Endothelial cell of umbilical vein (primary cell): ENCODE data around the gene ANO9. TPM values are rescaled to one million over a fixed set of nuclear protein-coding genes. Genes with fewer than 3 reads are reported as not detected.

Experiments used
- BruUV-seq: library from RNA; stranded (reverse); fragments of 400-500 nt; replicated peaks from 2 replicates; lab custom pipeline; 2021; lab: Mats Ljungman, UMichigan
- CTCF ChIA-PET: fragments of 300-600, 350-600 bp; sonication (Branson Sonifier 250); formaldehyde crosslinking; loops from one replicate; lab custom pipeline; 2021; ENCODE audit warnings: antibody characterized with exemption, inconsistent platforms; lab: Charles Lee
- POLR2A ChIA-PET: fragments of 300-600, 350-600 bp; sonication (Branson Sonifier 250); formaldehyde crosslinking; loops from one replicate; lab custom pipeline; 2021; ENCODE audit warnings: antibody characterized with exemption, inconsistent platforms; lab: Charles Lee
- DNase-seq: peaks from one replicate; pipeline ENCODE4 v3.0.0-alpha.2; 2011; ENCODE audit warnings: low read depth, low spot score
- FAIRE-seq: peaks from 2 replicates; lab custom pipeline; 2011; peaks lifted over from hg19 to GRCh38; lab: Jason Lieb, UNC
- H2AFZ ChIP-seq: 2 replicates; pipeline ENCODE4 v1.6.0; 2012; ENCODE audit warnings: low read depth, low read length, control low read depth, inconsistent platforms
- H3K27ac ChIP-seq: 2 replicates; pipeline ENCODE4 v1.5.1; 2011; ENCODE audit warnings: low read depth, mild to moderate bottlenecking, control low read depth, low read length, moderate library complexity; ENCODE audit not compliant: insufficient read depth
- H3K27me3 ChIP-seq, 2 experiments: 2 replicates each; pipeline versions ENCODE4 v1.6.0 to v1.6.1; 2011; ENCODE audit warnings: low read length in 2 of 2, mixed read lengths in 1 of 2; ENCODE audit not compliant: control insufficient read depth in 2 of 2, insufficient read depth in 2 of 2
- H3K36me3 ChIP-seq, 2 experiments: 2 replicates in 1 of 2; 3 replicates in 1 of 2; pipeline ENCODE4 v1.5.1; 2011; ENCODE audit warnings: low read length in 2 of 2, mild to moderate bottlenecking in 1 of 2, moderate library complexity in 1 of 2; ENCODE audit not compliant: control insufficient read depth in 2 of 2, insufficient read depth in 2 of 2; ENCODE audit errors: extremely low read depth in 1 of 2
- H3K4me1 ChIP-seq: 3 replicates; pipeline ENCODE4 v1.5.1; 2011; ENCODE audit warnings: mild to moderate bottlenecking, low read length; ENCODE audit not compliant: control insufficient read depth, insufficient read depth; ENCODE audit errors: extremely low read depth
- H3K4me2 ChIP-seq: 2 replicates; pipeline ENCODE4 v1.6.1; 2011; ENCODE audit warnings: low read length, control low read depth, mixed read lengths; ENCODE audit not compliant: insufficient read depth
- H3K4me3 ChIP-seq, 3 experiments: fragments of 200-600 bp in 1 of 3; sonication (generic), shearing (Covaris generic) in 1 of 3; replicated peaks in 1 of 3; 2 replicates each; pipeline ENCODE4 v1.5.1; 2011 to 2016; ENCODE audit warnings: control low read depth in 3 of 3, low read length in 3 of 3, mild to moderate bottlenecking in 2 of 3, inconsistent platforms in 1 of 3, low read depth in 1 of 3, moderate library complexity in 1 of 3; ENCODE audit not compliant: insufficient read depth in 1 of 3
- H3K79me2 ChIP-seq: 2 replicates; pipeline ENCODE4 v1.6.0; 2012; ENCODE audit warnings: low read length, inconsistent platforms; ENCODE audit not compliant: control insufficient read depth, insufficient read depth
- H3K9ac ChIP-seq: replicated peaks from 2 replicates; pipeline ENCODE3; 2011; ENCODE audit warnings: low read length, control low read depth; ENCODE audit not compliant: insufficient read depth; ENCODE audit errors: extremely low read depth
- H3K9me1 ChIP-seq: replicated peaks from 3 replicates; pipeline ENCODE4 v1.6.0; 2011; ENCODE audit warnings: mild to moderate bottlenecking, low read length; ENCODE audit not compliant: control insufficient read depth, insufficient read depth; ENCODE audit errors: extremely low read depth
- H3K9me3 ChIP-seq: replicated peaks from 2 replicates; pipeline ENCODE4 v1.5.1; 2012; ENCODE audit warnings: low read length, inconsistent platforms; ENCODE audit not compliant: control insufficient read depth, insufficient read depth
- H4K20me1 ChIP-seq: replicated peaks from 2 replicates; pipeline ENCODE3; 2011; ENCODE audit warnings: mild to moderate bottlenecking, low read length; ENCODE audit not compliant: control insufficient read depth, insufficient read depth; ENCODE audit errors: extremely low read depth
- EZH2 ChIP-seq: IDR thresholded peaks from 2 replicates; pipeline ENCODE4 v1.6.1; 2012; ENCODE audit warnings: borderline replicate concordance, low read depth, mild to moderate bottlenecking, moderate library complexity, low read length, inconsistent platforms; ENCODE audit not compliant: severe bottlenecking
- FOS ChIP-seq: IDR thresholded peaks from 2 replicates; pipeline ENCODE4 v1.6.1; 2011; ENCODE audit warnings: mild to moderate bottlenecking, low read length, moderate library complexity, borderline replicate concordance; ENCODE audit not compliant: insufficient read depth
- GATA2 ChIP-seq: IDR thresholded peaks from 2 replicates; pipeline ENCODE4 v1.7.0; 2011; ENCODE audit warnings: low read depth, mild to moderate bottlenecking, moderate library complexity, mixed read lengths, low read length; ENCODE audit not compliant: insufficient read length, insufficient read depth
- JUN ChIP-seq: IDR thresholded peaks from 2 replicates; pipeline ENCODE4 v1.6.1; 2011; ENCODE audit warnings: borderline replicate concordance, low read depth; ENCODE audit not compliant: insufficient read length, insufficient read depth
- MYC ChIP-seq: IDR thresholded peaks from one replicate; pipeline ENCODE4 v1.6.1; 2011; ENCODE audit warnings: mild to moderate bottlenecking, low read depth, low read length
- POLR2A ChIP-seq: IDR thresholded peaks from 2 replicates; pipeline ENCODE4 v1.6.1; 2012; ENCODE audit warnings: low read depth, mild to moderate bottlenecking, control low read depth, low read length
- POLR2AphosphoS5 ChIP-seq: IDR thresholded peaks from 2 replicates; pipeline ENCODE4 v1.6.1; 2012; ENCODE audit warnings: low read depth, mild to moderate bottlenecking, control low read depth, low read length, moderate library complexity; ENCODE audit not compliant: insufficient read depth
- dilution Hi-C: fragments of 300-500 bp; cut with MboI; formaldehyde crosslinking; loops from one replicate; pipeline ENCODE4 v1.15.0; 2019; ENCODE audit warnings: low sequenced_read_pairs; ENCODE audit not compliant: extremely low pct_ligation_motif_present
- intact Hi-C: fragments of 100-400 bp; cut with micrococcal nuclease; formaldehyde crosslinking; loops from one replicate; pipeline ENCODE4 v1.10.0; 2022
- polyA plus RNA-seq, 4 experiments: library from polyadenylated mRNA; depleted of rRNA in 3 of 4; stranded (reverse) in 3 of 4; unstranded in 1 of 4; fragments of >200 nt; gene quantifications; 2 replicates each; pipeline versions ENCODE4 v1.2.1 to v1.2.3, GENCODE V29; 2011 to 2012; ENCODE audit warnings: missing spikeins in 1 of 4
- total RNA-seq: library from RNA; stranded (reverse); gene quantifications from 2 replicates; pipeline ENCODE4 v1.2.3, GENCODE V29; 2021
- TF ChIP-seq, protein P1 (sequence below): IDR thresholded peaks from 2 replicates; pipeline ENCODE4 v1.6.1; 2011; ENCODE audit not compliant: insufficient read depth, insufficient read length
- TF ChIP-seq, protein P2 (sequence below), 2 donors: IDR thresholded peaks; 1 replicate in 1 of 2; 2 replicates in 1 of 2; pipeline ENCODE4 v1.5.1; 2011; ENCODE audit warnings: low read length in 2 of 2, mild to moderate bottlenecking in 2 of 2, moderate library complexity in 2 of 2, control low read depth in 1 of 2, inconsistent platforms in 1 of 2, low read depth in 1 of 2; ENCODE audit not compliant: insufficient read depth in 1 of 2; ENCODE audit errors: extremely low read depth in 1 of 2

Gene ANO9
- total and polyA plus RNA-seq, 2 donors (not counting 3 experiments of a cell fraction or from before 2014, with no cell fraction given) = 0.23 TPM; not detected in 1

DNA sequence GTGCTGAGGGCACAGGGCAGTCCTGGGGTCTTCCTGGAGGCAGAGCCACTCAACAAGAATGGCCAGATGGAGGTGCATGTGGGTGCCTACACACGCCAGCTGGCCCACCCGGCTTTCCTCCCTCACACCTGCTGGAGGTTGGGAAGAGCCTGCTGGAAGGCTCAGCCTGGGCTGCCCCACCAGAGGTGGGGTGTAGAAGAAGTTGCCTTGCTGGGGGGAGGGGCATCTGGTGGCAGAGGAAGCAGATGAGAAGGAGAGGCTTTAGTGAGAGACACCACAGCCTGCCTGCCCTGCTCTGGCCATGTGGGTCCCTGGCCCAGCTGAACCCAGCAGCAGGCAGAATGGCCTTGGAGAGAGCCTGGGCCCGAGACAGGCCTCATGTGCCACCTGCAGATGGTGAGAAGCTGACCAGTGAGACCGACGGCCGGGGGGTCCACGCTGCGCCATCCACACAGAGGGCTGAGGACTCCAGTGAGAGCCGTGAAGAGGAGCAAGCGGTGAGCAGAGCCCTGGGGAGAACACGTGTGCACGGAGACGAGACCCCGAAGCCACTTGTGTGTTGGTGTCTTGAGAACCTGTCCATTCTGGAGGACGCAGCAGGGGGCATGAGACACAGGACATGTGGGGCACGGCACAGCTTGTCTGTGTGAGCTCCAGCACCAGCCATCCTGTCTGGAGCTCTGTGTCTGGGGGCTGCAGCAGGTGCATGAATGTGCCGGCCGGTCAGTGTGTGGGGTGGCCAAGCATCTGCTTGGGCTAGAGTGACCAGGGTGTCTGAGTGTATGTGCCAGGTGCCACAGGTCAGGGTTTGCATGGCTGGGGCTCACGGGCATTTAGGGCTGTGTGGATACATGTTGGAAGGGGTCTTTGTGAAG, 69.9 kb downstream of the ANO9 start:
- POLR2A ChIA-PET = no interaction called here

More for the DNA sequence above, 69.9 kb downstream of the ANO9 start:
- CTCF ChIA-PET = interaction anchor here (1.0 to 1.6 kb wide), 4 partner anchors 15 to 121 kb away, joined by 3 to 7 read pairs (median 4); no protein-coding TSS in a partner anchor
- Histone ChIP-seq H3K79me2 (no peaks in the 10 kb centered on the region), H3K9ac (no peak overlapping the region), H3K9me3 (no peaks in the 10 kb centered on the region), H3K36me3 (no peaks in the 10 kb centered on the region), H3K27ac (no peak overlapping the region), H3K4me1 (no peaks in the 10 kb centered on the region), H3K27me3 (peaks cover 17 to 20% of the 10 kb centered on the region in 2 experiments), H2AFZ (no peak overlapping the region), H3K4me2 (no peak overlapping the region), H3K9me1 (no peaks in the 10 kb centered on the region), H3K4me3 (no peak overlapping the region), H4K20me1 (no peaks in the 10 kb centered on the region)
- DNase-seq (no peak), FAIRE-seq (no peak)
- no peak for TF ChIP-seq MYC
- TF ChIP-seq, protein P1, sequence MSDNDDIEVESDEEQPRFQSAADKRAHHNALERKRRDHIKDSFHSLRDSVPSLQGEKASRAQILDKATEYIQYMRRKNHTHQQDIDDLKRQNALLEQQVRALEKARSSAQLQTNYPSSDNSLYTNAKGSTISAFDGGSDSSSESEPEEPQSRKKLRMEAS = no peak
- TF ChIP-seq FOS = no peak
- no peak for TF ChIP-seq POLR2A
- TF ChIP-seq POLR2AphosphoS5 = no peak
- TF ChIP-seq, protein P2, sequence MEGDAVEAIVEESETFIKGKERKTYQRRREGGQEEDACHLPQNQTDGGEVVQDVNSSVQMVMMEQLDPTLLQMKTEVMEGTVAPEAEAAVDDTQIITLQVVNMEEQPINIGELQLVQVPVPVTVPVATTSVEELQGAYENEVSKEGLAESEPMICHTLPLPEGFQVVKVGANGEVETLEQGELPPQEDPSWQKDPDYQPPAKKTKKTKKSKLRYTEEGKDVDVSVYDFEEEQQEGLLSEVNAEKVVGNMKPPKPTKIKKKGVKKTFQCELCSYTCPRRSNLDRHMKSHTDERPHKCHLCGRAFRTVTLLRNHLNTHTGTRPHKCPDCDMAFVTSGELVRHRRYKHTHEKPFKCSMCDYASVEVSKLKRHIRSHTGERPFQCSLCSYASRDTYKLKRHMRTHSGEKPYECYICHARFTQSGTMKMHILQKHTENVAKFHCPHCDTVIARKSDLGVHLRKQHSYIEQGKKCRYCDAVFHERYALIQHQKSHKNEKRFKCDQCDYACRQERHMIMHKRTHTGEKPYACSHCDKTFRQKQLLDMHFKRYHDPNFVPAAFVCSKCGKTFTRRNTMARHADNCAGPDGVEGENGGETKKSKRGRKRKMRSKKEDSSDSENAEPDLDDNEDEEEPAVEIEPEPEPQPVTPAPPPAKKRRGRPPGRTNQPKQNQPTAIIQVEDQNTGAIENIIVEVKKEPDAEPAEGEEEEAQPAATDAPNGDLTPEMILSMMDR (IDR thresholded peaks at IDR 0.05; ENCODE audit: extremely low read depth in 1 of 2, insufficient read depth in 1 of 2, low read depth in 1 of 2, low read length in 2 of 2) = no peak
- TF ChIP-seq GATA2 = no peak
- TF ChIP-seq JUN = no peak
- no peak for TF ChIP-seq EZH2
- dilution Hi-C loops (no loop called here), intact Hi-C loops (loop anchor here (2.0 kb wide), 1 partner anchor 77 kb away; no protein-coding TSS in a partner anchor)
- no TSS peak for BruUV-seq
